ENCODE data around the gene BICDL1. TPM values are rescaled to one million over a fixed set of nuclear protein-coding genes. Genes with fewer than 3 reads are reported as not detected.

Gene BICDL1
- total RNA-seq, 6 donors from 2014 or later: 10.5 to 21.0 (median 15.9) TPM

GRCh38 chr12:120117961-120118320 is 128.9 kb downstream of the BICDL1 start:
- peaks cover 0 to 12% (median 2%) of the 10 kb centered on the region in 4 donors for H3K36me3 ChIP-seq
- DNase-seq (no peak), ATAC-seq (ENCODE audit: low FRiP score in 2 of 2) (no peak)
- TF ChIP-seq POLR2A (IDR thresholded peaks at IDR 0.05): no peak
- no peak for TF ChIP-seq EP300 (IDR thresholded peaks at IDR 0.05)
- no peak for TF ChIP-seq POLR2AphosphoS5 (IDR thresholded peaks at IDR 0.05)
- TF ChIP-seq CTCF (IDR thresholded peaks at IDR 0.05): no peak
- H3K4me3 ChIP-seq: peak overlapping the region in 3 of 4 donors; percentile 73 to 98 (median 81)
- H3K27me3 ChIP-seq: no peaks in the 10 kb centered on the region
- H3K4me1 ChIP-seq: peaks cover 29 to 42% (median 38%) of the 10 kb centered on the region in 4 donors
- H3K27ac ChIP-seq: peak overlapping the region in 3 of 4 donors; percentile 42 to 92 (median 92)
- WGBS, 2 donors: 33 to 34% methylated on average over 7 of the region's 7 CpGs
- no peaks in the 10 kb centered on the region for H3K9me3 ChIP-seq

GRCh38 chr12:120118321-120119061 is 129.5 kb downstream of the BICDL1 start:
- Histone ChIP-seq H3K36me3 (peaks cover 0 to 12% (median 2%) of the 10 kb centered on the region in 4 donors), H3K4me3 (peak overlapping the region in 2 of 4 donors; percentile 73 to 98), H3K27me3 (no peaks in the 10 kb centered on the region), H3K27ac (peak overlapping the region in 3 of 4 donors; percentile 2 to 92 (median 42)), H3K4me1 (peaks cover 29 to 42% (median 38%) of the 10 kb centered on the region in 4 donors), H3K9me3 (no peaks in the 10 kb centered on the region)
- TF ChIP-seq EP300 (IDR thresholded peaks at IDR 0.05) (no peak), POLR2AphosphoS5 (IDR thresholded peaks at IDR 0.05) (no peak), POLR2A (IDR thresholded peaks at IDR 0.05) (no peak), CTCF (IDR thresholded peaks at IDR 0.05) (no peak)
- DNase-seq (no peak), ATAC-seq (ENCODE audit: low FRiP score in 2 of 2) (no peak)
- WGBS, 2 donors: 59 to 60% methylated on average over 11 of the region's 11 CpGs

- H3K9me3 ChIP-seq: no peaks in the 10 kb centered on the region
- peaks cover 0 to 5% (median under 1%) of the 10 kb centered on the region in 4 donors for H3K36me3 ChIP-seq
- no peak overlapping the region for H3K27ac ChIP-seq
- H3K4me1 ChIP-seq: peaks cover 29 to 37% (median 36%) of the 10 kb centered on the region in 4 donors
- ATAC-seq (ENCODE audit: low FRiP score in 2 of 2): no peak
- H3K27me3 ChIP-seq: no peaks in the 10 kb centered on the region
- no peak overlapping the region for H3K4me3 ChIP-seq
- DNase-seq: no peak
- no peak for TF ChIP-seq POLR2A (IDR thresholded peaks at IDR 0.05)
- no peak for TF ChIP-seq POLR2AphosphoS5 (IDR thresholded peaks at IDR 0.05)
- TF ChIP-seq CTCF (IDR thresholded peaks at IDR 0.05): no peak
- TF ChIP-seq EP300 (IDR thresholded peaks at IDR 0.05): no peak
- WGBS, 2 donors: 81 to 82% methylated on average over 9 of the region's 9 CpGs
These were observed 130.4 kb downstream of the BICDL1 start for GRCh38 chr12:120119271-120119973.

GRCh38 chr12:120121343-120121742 is 132.3 kb downstream of the BICDL1 start:
- ATAC-seq (ENCODE audit: low FRiP score in 2 of 2) (no peak), DNase-seq (no peak)
- Histone ChIP-seq H3K4me1 (peaks cover 19 to 29% (median 22%) of the 10 kb centered on the region in 4 donors), H3K27ac (no peak overlapping the region), H3K9me3 (no peaks in the 10 kb centered on the region), H3K4me3 (no peak overlapping the region), H3K27me3 (no peaks in the 10 kb centered on the region), H3K36me3 (no peaks in the 10 kb centered on the region)
- 62 to 78% methylated on average over 2 of the region's 2 CpGs for WGBS, 2 donors
- no peak for TF ChIP-seq EP300 (IDR thresholded peaks at IDR 0.05)
- no peak for TF ChIP-seq CTCF (IDR thresholded peaks at IDR 0.05)
- TF ChIP-seq POLR2A (IDR thresholded peaks at IDR 0.05): no peak
- no peak for TF ChIP-seq POLR2AphosphoS5 (IDR thresholded peaks at IDR 0.05)

Measured in upper lobe of left lung (tissue), 6 donors.